Activated T-cell treated with anti-CD3 and anti-CD28 coated beads, Interleukin-2, amount 50 U/mL, for 48 hours (primary cell): Measurements from ENCODE around the gene PIK3AP1.

Source experiments
- DNase-seq, 2 experiments: peaks; one replicate each; pipeline ENCODE4 v3.0.0-alpha.2; 2020

The PIK3AP1 gene

GRCh38 chr10:96641396-96642295 lies 78.7 kb downstream of the PIK3AP1 start:
- no peak for DNase-seq

GRCh38 chr10:96639899-96640298 lies 80.4 kb downstream of the PIK3AP1 start:
- DNase-seq, result no peak

GRCh38 chr10:96638696-96639095 lies 81.6 kb downstream of the PIK3AP1 start:
- no peak for DNase-seq

GRCh38 chr10:96638120-96638519 lies 82.2 kb downstream of the PIK3AP1 start:
- DNase-seq, result no peak

- no peak for DNase-seq
These were observed 82.6 kb downstream of the PIK3AP1 start for GRCh38 chr10:96637709-96638108.

GRCh38 chr10:96636551-96636950 lies 83.8 kb downstream of the PIK3AP1 start:
- DNase-seq, result no peak

- no peak for DNase-seq
These were observed 87.2 kb downstream of the PIK3AP1 start for GRCh38 chr10:96632974-96633710.

- DNase-seq, result no peak
These were observed 93.0 kb downstream of the PIK3AP1 start for GRCh38 chr10:96627292-96627691.

- no peak for DNase-seq
These were observed 93.5 kb downstream of the PIK3AP1 start for GRCh38 chr10:96626795-96627194.

GRCh38 chr10:96625173-96625572 lies 95.1 kb downstream of the PIK3AP1 start:
- no peak for DNase-seq

- no peak for DNase-seq
These were observed 98.1 kb downstream of the PIK3AP1 start for GRCh38 chr10:96622013-96622787.

GRCh38 chr10:96619796-96620773 lies 100.2 kb downstream of the PIK3AP1 start:
- DNase-seq, result no peak

GRCh38 chr10:96619120-96619519 lies 101.2 kb downstream of the PIK3AP1 start:
- no peak for DNase-seq

- no peak for DNase-seq
These were observed 101.7 kb downstream of the PIK3AP1 start for GRCh38 chr10:96618653-96619052.

- no peak for DNase-seq
These were observed 103.4 kb downstream of the PIK3AP1 start for GRCh38 chr10:96616961-96617360.

- peak in 1 of 2 experiments; percentile 20 for DNase-seq
These were observed 105.8 kb downstream of the PIK3AP1 start for GRCh38 chr10:96614515-96614914.

GRCh38 chr10:96613576-96613975 lies 106.7 kb downstream of the PIK3AP1 start:
- DNase-seq, result no peak

- DNase-seq, result no peak
These were observed 108.1 kb downstream of the PIK3AP1 start for GRCh38 chr10:96612055-96612830.

- no peak for DNase-seq
These were observed 109.5 kb downstream of the PIK3AP1 start for GRCh38 chr10:96610817-96611216.

- no peak for DNase-seq
These were observed 110.8 kb downstream of the PIK3AP1 start for GRCh38 chr10:96609510-96609909.

- DNase-seq, result no peak
These were observed 111.5 kb downstream of the PIK3AP1 start for GRCh38 chr10:96608805-96609204.
